Subcutaneous abdominal adipose tissue (tissue), 5 donors: ENCODE data around the gene TESK2.

Experiments used
- H3K27ac ChIP-seq: one replicate; pipeline ENCODE4 v1.7.0; 2013; ENCODE audit warnings: low read depth, mild to moderate bottlenecking, inconsistent platforms, low read length, moderate library complexity
- H3K27me3 ChIP-seq, 5 donors: one replicate each; pipeline ENCODE4 v1.7.0; 2013; ENCODE audit warnings: low read length in 5 of 5, inconsistent platforms in 1 of 5; ENCODE audit not compliant: control insufficient read depth in 5 of 5, insufficient read depth in 4 of 5
- H3K36me3 ChIP-seq, 5 donors: one replicate each; pipeline ENCODE4 v1.7.0; 2013; ENCODE audit warnings: low read length in 5 of 5; ENCODE audit not compliant: control insufficient read depth in 5 of 5, insufficient read depth in 5 of 5
- H3K4me1 ChIP-seq, 5 donors: one replicate each; pipeline ENCODE4 v1.7.0; 2013; ENCODE audit warnings: low read length in 5 of 5, mild to moderate bottlenecking in 3 of 5, moderate library complexity in 1 of 5; ENCODE audit not compliant: control insufficient read depth in 5 of 5, insufficient read depth in 5 of 5
- H3K4me3 ChIP-seq, 5 donors: one replicate each; pipeline ENCODE4 v1.7.0; 2013; ENCODE audit warnings: low read length in 5 of 5, low read depth in 1 of 5
- H3K9ac ChIP-seq, 5 donors: one replicate each; pipeline ENCODE4 v1.7.0; 2013; ENCODE audit warnings: low read length in 5 of 5, mild to moderate bottlenecking in 4 of 5, moderate library complexity in 3 of 5
- H3K9me3 ChIP-seq, 5 donors: one replicate each; pipeline ENCODE4 v1.7.0; 2013; ENCODE audit warnings: low read length in 5 of 5; ENCODE audit not compliant: control insufficient read depth in 5 of 5
- donor health status: healthy.
- donor health status: healthy.
- donor health status: healthy.
- donor health status: healthy.
- donor health status: healthy.

TESK2 gene

DNA sequence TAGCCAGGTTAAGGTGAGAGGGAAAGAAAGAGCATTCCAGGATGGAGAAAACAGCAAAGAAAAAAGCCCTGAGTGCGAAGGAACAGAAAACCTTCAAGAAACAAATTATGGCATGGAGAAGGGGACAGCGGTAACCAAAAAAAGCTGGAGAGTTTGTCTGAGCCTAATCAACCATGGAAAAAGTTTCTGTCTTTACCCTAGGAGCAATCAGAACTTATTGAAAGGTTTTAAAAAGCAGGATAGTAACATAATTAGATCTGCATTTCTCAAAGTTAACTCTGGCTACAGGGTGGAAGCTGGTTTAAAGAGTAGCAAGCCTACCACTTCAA is 190.3 kb downstream of the TESK2 start:
- peaks cover 0 to 18% (median 12%) of the 10 kb centered on the region in 5 donors for H3K4me1 ChIP-seq
- H3K4me3 ChIP-seq, result no peak overlapping the region
- no peaks in the 10 kb centered on the region for H3K27me3 ChIP-seq
- H3K36me3 ChIP-seq, result no peaks in the 10 kb centered on the region
- no peaks in the 10 kb centered on the region for H3K9me3 ChIP-seq
- H3K9ac ChIP-seq, result no peak overlapping the region
- no peak overlapping the region for H3K27ac ChIP-seq

DNA sequence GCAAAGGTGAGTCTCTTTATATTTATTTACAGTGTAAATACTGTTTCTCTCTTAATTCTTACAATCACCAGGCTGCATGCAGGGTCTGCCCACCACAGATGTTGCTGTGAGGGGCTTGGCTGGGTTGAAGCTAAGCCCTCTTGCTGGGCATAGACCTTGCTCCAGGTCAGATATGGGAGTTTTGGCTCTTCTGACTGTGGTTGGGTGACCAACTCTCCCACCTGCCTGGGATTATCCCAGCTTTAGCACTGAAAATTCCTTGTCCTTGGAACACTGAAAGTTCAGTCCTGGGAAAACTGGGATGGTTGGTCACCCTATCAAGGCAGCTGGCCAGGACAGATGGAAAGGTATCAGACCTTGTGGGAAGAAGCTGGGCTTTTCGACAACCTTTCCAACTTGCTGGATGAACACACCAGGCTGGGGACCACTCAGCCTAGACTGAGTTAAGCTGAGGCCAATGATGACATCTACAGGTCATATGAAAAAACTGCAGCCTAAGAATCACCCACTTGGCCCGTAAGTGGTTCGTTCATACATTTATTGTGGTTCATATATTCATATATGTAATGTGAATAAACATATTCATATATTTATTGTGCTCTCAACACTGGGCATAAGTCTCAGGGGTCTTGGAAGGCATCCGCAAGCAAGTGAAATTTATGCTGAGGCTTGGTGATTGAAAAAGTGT is 190.8 kb downstream of the TESK2 start:
- H3K27me3 ChIP-seq, result no peaks in the 10 kb centered on the region
- H3K4me1 ChIP-seq, result peaks cover 0 to 18% (median 12%) of the 10 kb centered on the region in 5 donors
- H3K36me3 ChIP-seq, result no peaks in the 10 kb centered on the region
- no peak overlapping the region for H3K27ac ChIP-seq
- no peak overlapping the region for H3K9ac ChIP-seq
- H3K9me3 ChIP-seq, result no peaks in the 10 kb centered on the region
- H3K4me3 ChIP-seq, result no peak overlapping the region

DNA sequence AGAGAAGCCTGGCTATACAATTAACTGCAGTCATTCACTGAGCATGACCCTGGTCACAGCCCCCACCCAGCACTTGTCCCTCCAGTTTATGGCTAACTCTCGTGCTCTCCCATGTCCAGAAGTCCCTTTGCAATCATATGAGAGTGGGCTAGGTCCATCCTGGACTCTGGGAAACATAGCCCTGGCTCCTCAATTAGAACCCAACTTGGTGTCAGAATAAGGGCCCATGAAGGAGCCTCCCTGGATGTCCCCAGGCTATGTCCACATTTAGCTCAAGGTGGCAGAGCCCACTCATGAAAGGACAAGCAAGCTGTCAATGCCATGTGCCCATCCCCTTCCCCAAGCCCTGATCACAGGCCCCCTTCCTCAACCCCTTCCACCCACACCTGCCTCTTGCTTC is 191.7 kb downstream of the TESK2 start:
- no peaks in the 10 kb centered on the region for H3K36me3 ChIP-seq
- peaks cover 0 to 12% (median 7%) of the 10 kb centered on the region in 5 donors for H3K4me1 ChIP-seq
- H3K9me3 ChIP-seq, result no peaks in the 10 kb centered on the region
- H3K27me3 ChIP-seq, result no peaks in the 10 kb centered on the region
- H3K4me3 ChIP-seq, result no peak overlapping the region
- no peak overlapping the region for H3K27ac ChIP-seq
- H3K9ac ChIP-seq, result no peak overlapping the region

DNA sequence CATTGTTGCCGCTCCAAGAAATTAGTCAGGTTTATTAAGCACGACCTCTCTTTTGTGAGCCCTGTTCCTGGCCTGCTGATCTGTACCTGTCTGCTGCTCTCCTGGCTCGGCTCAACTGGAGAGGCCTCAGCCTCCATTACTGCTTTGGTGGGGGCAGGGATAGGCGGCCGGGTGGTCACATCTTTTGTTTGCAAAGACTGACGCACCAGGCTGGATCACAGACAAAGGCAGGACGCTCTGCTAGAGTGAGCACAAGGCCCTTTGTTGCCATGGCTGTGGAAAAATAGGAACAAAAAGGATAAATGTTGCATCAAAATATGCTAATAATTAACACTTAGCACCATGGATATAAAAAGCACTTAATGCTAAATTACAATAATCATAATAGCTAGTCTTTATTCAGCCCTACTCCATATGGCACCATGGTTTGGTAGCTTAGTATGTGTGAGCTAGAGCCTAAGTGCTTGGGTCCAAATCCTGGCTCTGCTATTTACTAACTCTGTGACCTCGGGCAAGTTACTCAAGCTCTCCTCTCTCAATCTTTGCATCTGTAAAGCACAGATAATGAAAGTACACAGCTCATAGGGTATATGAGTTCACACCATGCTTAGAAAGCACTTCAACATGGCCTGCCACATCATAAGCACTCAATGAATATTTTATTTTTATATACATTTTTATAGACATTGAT is 193.2 kb downstream of the TESK2 start:
- H3K27ac ChIP-seq, result no peak overlapping the region
- H3K9me3 ChIP-seq, result no peaks in the 10 kb centered on the region
- no peak overlapping the region for H3K9ac ChIP-seq

More for the DNA sequence above, 193.2 kb downstream of the TESK2 start:
- Histone ChIP-seq H3K4me1 (peaks cover 0 to 4% (median 1%) of the 10 kb centered on the region in 5 donors), H3K4me3 (no peak overlapping the region), H3K27me3 (no peaks in the 10 kb centered on the region), H3K36me3 (no peaks in the 10 kb centered on the region)
